ENCODE data around the gene ENPP1. TPM values are rescaled to one million over a fixed set of nuclear protein-coding genes. Genes with fewer than 3 reads are reported as not detected.

ENPP1 gene
- total and polyA plus RNA-seq, 2 experiments from 2014 or later = 0.84 to 3.1 TPM

DNA sequence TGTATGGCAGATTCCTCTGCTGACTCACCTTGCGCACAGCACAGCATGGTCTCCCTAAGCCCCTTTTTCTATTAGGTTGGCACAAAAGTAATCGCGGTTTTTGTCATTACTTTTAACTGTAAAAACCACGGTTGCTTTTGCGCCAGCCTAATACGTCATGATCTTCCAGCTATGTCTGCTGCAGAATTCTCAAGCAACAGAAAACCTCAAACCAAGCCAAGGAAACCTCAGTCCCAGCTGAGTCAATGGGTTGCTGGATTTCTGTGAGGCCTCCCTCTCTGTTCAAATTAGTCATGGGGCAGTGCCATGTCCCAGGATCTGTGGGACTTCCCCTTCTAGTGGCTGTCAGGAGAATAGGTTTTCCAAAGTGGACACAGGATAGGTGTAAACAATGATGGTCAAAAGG lies 15.7 kb upstream of the ENPP1 start:
- no peaks in the 10 kb centered on the region for H3K9me3 ChIP-seq (ENCODE audit: low read depth)
- no peak for TF ChIP-seq CTCF (IDR thresholded peaks at IDR 0.05; ENCODE audit: low read depth, low read length)
- no peaks in the 10 kb centered on the region for H3K36me3 ChIP-seq
- H3K27ac ChIP-seq = no peak overlapping the region
- H3K4me1 ChIP-seq (ENCODE audit: low read depth) = no peaks in the 10 kb centered on the region
- DNase-seq (ENCODE audit: low read depth in 1 of 2, low spot score in 1 of 2) = no peak
- no peaks in the 10 kb centered on the region for H3K27me3 ChIP-seq
- H3K4me3 ChIP-seq = no peak overlapping the region

DNA sequence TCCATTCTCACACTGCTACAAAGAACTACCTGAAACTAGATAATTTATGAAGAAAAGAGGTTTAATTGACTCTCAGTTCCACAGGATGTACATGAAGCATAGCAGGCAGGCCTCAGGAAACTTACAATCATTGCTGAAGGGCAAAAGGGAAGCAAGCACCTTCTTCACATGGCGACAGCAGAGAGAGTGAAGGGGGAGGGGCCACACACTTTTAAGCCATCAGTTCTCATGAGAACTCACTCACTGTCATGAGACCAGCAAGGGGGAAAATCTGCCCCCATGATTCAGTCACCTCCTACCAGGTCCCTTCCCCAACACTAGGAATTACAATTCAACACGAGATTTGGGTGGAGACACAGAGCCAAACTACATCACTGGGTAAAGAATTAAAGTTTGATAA lies 12.5 kb upstream of the ENPP1 start:
- no peaks in the 10 kb centered on the region for H3K9me3 ChIP-seq (ENCODE audit: low read depth)
- DNase-seq (ENCODE audit: low read depth in 1 of 2, low spot score in 1 of 2) = no peak

GRCh38 chr6:131802347-131802746 lies 5.5 kb upstream of the ENPP1 start:
- Histone ChIP-seq H3K4me3 (no peak overlapping the region), H3K4me1 (ENCODE audit: low read depth) (no peaks in the 10 kb centered on the region), H3K27ac (no peak overlapping the region), H3K27me3 (peaks cover 10% of the 10 kb centered on the region), H3K36me3 (no peaks in the 10 kb centered on the region), H3K9me3 (ENCODE audit: low read depth) (no peaks in the 10 kb centered on the region)
- DNase-seq (ENCODE audit: low read depth in 1 of 2, low spot score in 1 of 2) = no peak
- no peak for TF ChIP-seq CTCF (IDR thresholded peaks at IDR 0.05; ENCODE audit: low read depth, low read length)

More for the DNA sequence above, 12.5 kb upstream of the ENPP1 start:
- Histone ChIP-seq H3K27me3 (no peaks in the 10 kb centered on the region), H3K4me3 (no peak overlapping the region), H3K36me3 (no peaks in the 10 kb centered on the region), H3K27ac (no peak overlapping the region), H3K4me1 (ENCODE audit: low read depth) (no peaks in the 10 kb centered on the region)
- no peak for TF ChIP-seq CTCF (IDR thresholded peaks at IDR 0.05; ENCODE audit: low read depth, low read length)

GRCh38 chr6:131803007-131803769 lies 4.6 kb upstream of the ENPP1 start:
- no peaks in the 10 kb centered on the region for H3K36me3 ChIP-seq
- peaks cover 10% of the 10 kb centered on the region for H3K27me3 ChIP-seq
- no peak for TF ChIP-seq CTCF (IDR thresholded peaks at IDR 0.05; ENCODE audit: low read depth, low read length)
- H3K4me3 ChIP-seq = no peak overlapping the region
- no peaks in the 10 kb centered on the region for H3K9me3 ChIP-seq (ENCODE audit: low read depth)
- DNase-seq (ENCODE audit: low read depth in 1 of 2, low spot score in 1 of 2) = no peak
- no peaks in the 10 kb centered on the region for H3K4me1 ChIP-seq (ENCODE audit: low read depth)
- H3K27ac ChIP-seq = no peak overlapping the region

DNA sequence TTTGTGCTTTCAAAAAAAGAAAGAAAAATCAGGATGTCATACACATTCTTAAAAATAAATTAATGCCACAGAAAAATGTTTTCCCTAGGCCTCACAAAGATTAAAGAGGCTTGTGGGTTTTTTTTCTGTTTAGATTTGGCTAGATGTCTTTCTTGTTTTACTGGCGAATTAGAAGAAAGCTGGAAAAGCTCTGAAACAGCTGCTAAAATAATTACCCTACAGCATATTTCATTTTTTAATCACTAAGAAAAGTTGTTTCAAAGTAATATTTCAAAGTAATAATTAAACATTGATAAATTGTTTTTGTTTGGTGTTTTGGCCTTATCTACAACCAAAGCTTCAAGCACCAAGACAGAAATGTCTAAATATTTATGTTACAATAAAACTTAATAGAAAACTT lies 3.7 kb upstream of the ENPP1 start:
- H3K4me1 ChIP-seq (ENCODE audit: low read depth) = no peaks in the 10 kb centered on the region
- H3K9me3 ChIP-seq (ENCODE audit: low read depth) = no peaks in the 10 kb centered on the region
- H3K4me3 ChIP-seq = no peak overlapping the region
- H3K36me3 ChIP-seq = no peaks in the 10 kb centered on the region
- no peak for DNase-seq (ENCODE audit: low read depth in 1 of 2, low spot score in 1 of 2)
- H3K27me3 ChIP-seq = peaks cover 10% of the 10 kb centered on the region
- TF ChIP-seq CTCF (IDR thresholded peaks at IDR 0.05; ENCODE audit: low read depth, low read length) = no peak
- no peak overlapping the region for H3K27ac ChIP-seq

Measured in cardiac muscle cell (in vitro differentiated cells and primary cell).